ENCODE results near the gene GJD3.

Gene GJD3

GRCh38 chr17:40321524-40321929 is 43.0 kb downstream of the GJD3 start:
- DNase-seq = no peak

GRCh38 chr17:40320756-40321523 is 43.6 kb downstream of the GJD3 start:
- no peak for DNase-seq

- no peak for DNase-seq
Measured at GRCh38 chr17:40319651-40320540, 44.6 kb downstream of the GJD3 start.

- DNase-seq = no peak
Measured at GRCh38 chr17:40318830-40319391, 45.6 kb downstream of the GJD3 start.

GRCh38 chr17:40317880-40318829 is 46.4 kb downstream of the GJD3 start:
- peak; percentile 80 to 81 for DNase-seq

- DNase-seq = peak; percentile 28 to 46
Measured at GRCh38 chr17:40317345-40317873, 47.1 kb downstream of the GJD3 start.

GRCh38 chr17:40316571-40317344 is 47.8 kb downstream of the GJD3 start:
- DNase-seq = peak; percentile 25 to 51

- DNase-seq = no peak
Measured at GRCh38 chr17:40315678-40316570, 48.6 kb downstream of the GJD3 start.

- no peak for DNase-seq
Measured at GRCh38 chr17:40315206-40315605, 49.3 kb downstream of the GJD3 start.

- DNase-seq = peak; percentile 86 to 92
Measured at GRCh38 chr17:40314584-40314956, 50.0 kb downstream of the GJD3 start.

GRCh38 chr17:40313668-40314583 is 50.6 kb downstream of the GJD3 start:
- peak; percentile 63 to 66 for DNase-seq

Data from SHP77 (cell line).